ENCODE measurements around the gene BRIP1.
"Not testable (repeated sequence)": the region's sequence is repeated elsewhere in the genome, so short reads cannot be mapped to it uniquely, and the experiment has no call there.

Gene BRIP1

DNA sequence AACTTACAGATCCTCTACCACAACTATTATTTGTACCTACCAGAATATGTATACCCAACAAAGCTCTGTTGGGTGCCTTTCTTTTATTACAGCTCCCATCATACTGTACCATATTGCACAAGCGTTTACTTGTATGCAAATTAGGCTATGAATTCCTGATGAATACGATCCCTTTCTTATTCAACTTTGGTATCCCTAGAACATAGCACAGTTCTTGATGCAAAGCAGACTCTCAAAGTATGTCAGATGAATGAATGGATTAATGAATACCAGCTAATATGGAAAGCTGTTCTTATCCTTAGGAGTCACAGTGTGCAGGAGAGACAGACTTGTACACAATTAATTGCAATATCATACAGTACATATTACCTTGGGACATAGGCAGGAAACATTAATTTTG lies 192.6 kb downstream of the BRIP1 start:
- no peak for DNase-seq (ENCODE audit: low read depth in 2 of 3, low spot score in 2 of 3)

DNA sequence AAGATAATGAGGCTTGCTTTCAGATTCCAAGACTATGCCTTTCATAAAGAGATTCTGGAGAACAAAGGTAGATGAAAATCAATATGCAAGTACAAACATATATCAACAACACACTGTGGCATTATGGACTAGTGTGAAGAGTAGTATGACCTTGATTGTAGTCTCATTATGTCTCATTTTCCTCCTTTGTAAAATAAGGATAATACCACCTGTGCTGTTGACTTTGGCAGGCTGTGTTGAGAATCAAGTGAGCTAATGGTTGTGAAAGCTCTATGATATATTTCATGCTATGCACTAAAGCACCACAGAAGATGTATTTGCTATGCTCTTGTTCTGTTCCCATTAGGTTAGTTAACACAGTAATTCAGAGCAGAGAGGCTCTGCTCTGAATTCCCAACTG lies 193.8 kb downstream of the BRIP1 start:
- DNase-seq (ENCODE audit: low read depth in 2 of 3, low spot score in 2 of 3), result no peak

DNA sequence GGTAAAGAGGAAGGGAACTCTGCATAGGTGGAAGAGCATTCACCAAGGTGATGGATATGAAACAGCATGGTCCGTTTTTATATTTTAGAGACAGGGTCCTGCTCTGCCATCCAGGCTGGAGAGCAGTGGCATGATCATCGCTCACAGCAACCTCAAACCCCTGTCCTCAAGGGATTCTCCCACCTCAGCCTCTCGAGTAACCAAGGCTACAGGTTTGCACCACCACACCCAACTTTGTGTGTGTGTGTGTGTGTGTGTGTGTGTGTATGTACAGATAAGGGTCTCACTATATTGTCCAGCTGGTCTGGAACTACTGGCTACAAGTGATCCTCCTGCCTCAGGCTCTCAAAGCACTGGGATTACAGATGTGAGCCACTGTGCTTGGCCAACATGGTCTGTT lies 194.8 kb downstream of the BRIP1 start:
- DNase-seq (ENCODE audit: low read depth in 2 of 3, low spot score in 2 of 3), result no peak

DNA sequence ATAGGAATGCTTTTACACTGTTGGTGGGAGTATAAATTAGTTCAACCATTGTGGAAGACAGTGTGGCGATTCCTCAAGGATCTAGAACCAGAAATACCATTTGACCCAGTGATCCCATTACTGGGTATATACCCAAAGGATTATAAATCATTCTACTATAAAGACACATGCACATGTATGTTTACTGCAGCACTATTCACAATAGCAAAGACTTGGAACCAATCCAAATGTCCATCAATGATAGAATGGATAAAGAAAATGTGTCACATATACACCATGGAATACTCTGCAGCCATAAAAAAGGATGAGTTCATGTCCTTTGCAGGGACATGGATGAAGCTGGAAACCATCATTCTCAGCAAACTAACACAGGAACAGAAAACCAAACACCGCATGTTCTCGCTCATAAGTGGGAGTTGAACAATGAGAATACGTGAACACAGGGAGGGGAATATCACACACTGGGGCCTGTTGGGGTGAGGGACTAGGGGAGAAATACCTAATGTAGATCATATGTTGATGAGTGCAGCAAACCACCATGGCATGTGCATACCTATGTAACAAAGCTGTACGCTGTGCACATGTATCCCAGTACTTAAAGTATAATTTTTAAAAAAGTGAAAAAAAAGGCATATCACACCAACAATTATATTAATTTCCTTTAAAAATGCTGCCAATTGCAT lies 196.8 kb downstream of the BRIP1 start:
- not testable (repeated sequence) for DNase-seq (ENCODE audit: low read depth in 2 of 3, low spot score in 2 of 3)

DNA sequence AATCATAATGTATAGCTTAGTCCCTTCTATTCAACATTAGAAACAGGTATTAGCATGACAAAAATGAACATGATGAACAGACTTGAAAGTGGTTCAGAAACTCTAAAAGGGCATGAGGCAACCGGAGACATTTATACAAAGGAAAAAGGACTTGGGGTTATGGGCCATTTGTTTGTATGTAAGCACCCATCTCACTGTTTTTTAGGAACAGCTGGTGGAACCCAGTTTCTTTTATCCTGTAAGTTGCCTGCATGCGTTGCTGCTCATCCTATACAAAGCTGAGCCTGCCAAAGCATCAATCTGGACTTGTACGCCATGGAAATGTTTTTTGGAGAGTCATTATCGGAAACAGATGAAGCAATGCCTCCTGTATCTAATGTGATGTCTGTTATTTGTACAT lies 200.0 kb downstream of the BRIP1 start:
- DNase-seq (ENCODE audit: low read depth in 2 of 3, low spot score in 2 of 3), result no peak

DNA sequence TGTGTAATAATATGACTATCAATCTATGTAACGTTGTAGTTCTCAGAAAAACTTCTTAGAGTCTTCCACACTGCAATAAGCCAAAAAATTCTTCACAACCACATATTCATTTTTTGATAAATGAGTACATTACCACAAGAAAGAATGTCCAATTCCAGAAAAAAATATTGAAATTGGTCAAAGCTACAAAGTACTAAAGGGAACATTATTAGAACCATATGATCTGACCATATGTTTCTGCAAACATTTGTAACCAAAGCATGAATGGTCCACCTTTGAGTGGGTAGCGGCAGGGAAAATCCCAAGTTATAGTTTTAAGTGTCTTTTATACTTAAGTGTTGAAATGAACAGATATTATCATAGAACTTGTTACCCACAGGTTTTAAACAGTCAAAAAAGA lies 200.6 kb downstream of the BRIP1 start:
- DNase-seq (ENCODE audit: low read depth in 2 of 3, low spot score in 2 of 3), result no peak

DNA sequence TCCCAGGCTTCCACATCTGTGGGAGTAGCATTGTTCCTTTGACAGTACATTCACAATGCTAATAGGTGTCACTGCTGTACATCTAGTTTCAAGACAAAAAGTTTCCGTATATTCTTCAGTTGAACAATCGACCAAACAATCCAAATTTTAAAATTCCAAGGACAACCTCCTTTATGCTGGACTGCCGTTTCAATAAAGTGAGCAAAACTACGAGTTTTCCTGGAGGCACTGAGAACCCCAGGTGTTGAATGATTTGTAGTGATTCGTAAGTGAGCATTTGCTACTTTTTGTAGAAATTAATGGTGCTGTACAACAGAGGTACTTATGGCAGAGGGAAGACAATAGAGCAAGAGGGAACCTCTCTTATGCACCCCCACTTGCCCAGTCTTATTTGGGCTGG lies 201.1 kb downstream of the BRIP1 start:
- no peak for DNase-seq (ENCODE audit: low read depth in 2 of 3, low spot score in 2 of 3)

DNA sequence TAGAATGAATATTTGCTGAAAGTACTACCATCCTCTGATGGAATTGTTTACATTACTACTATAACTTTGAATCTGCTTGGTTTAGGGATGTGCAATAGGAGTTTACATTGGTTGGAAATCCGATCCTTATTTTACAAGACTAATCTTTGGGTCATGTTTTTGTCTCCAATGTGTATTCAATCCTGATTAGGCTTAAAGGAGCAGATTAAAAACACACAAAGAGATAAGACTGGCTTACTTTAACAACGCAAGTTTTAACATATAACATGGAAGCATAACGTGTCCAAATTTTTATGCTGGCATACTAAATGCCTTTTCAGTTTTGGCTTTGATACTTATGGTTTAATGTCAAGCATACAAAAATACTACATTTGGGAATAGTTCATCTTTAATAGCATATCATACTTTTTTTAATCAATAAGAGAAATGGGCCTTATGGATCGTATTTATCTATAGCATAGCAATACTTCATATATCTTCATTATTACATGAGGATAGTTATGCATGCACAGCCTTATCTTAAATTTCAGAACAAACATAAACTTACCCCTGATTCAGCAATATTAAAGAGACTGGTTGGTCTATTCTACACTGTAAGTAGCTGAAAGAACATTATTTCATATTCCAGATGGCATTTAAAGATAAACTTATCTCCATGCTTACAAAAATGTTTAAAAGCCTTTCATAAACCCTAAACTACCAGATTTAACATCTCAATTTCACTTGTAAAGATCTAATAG lies 202.4 kb downstream of the BRIP1 start:
- DNase-seq (ENCODE audit: low read depth in 2 of 3, low spot score in 2 of 3), result no peak

DNA sequence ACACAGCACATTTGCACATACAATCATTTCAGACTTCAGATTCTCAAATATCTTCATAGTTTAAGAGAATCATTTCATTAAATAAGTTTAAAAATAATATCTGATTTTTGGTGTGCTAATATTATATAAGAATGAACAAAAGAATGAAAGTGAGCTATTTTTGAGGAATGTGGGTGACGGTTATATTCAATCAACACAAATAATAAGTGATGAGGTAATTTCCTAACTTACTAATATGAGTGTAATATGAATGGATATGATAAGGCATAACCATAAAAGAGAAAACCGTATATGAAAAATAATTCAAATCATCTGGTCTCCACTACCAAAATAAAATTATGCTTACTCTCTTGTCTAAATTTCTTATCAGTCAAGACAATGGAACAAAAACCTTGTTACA lies 203.9 kb downstream of the BRIP1 start:
- DNase-seq (ENCODE audit: low read depth in 2 of 3, low spot score in 2 of 3), result no peak

DNA sequence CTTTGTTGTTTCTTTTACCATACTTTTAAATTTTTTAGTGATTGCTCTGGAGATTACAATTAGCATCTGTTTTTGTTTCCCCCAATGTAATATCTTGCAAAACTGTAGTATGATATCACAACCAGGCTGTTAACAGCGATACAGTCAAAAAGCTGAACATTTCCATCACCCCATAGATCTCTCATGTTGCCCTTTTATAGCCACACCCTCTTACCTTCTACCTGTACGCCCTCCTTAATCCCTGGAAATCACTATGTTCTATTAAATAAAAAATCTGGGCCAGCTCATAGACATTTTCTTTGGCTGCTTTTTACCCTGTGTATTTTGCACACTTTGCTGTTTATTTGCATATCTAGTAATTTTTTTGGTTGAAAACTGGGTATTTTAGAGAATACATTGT lies 205.1 kb downstream of the BRIP1 start:
- no peak for DNase-seq (ENCODE audit: low read depth in 2 of 3, low spot score in 2 of 3)

DNA sequence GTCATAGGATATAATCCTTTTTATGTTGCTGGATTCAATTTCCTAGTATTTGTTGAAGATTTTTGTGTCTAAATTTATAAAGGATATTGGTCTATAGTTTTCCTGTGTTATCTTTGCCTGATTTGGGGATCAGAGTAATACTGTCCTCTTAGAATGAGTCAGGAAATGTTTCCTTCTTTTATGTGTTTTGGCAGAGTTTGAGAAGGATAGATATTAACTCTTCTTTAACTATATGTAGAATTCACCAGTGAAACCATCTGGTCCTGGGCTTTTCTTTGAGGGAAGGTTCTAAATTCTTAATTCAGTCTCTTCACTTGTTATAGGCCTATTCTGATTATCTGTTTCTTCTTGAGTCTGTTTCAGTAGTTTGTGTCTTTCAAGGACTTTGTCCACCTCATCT lies 206.0 kb downstream of the BRIP1 start:
- DNase-seq (ENCODE audit: low read depth in 2 of 3, low spot score in 2 of 3), result no peak

DNA sequence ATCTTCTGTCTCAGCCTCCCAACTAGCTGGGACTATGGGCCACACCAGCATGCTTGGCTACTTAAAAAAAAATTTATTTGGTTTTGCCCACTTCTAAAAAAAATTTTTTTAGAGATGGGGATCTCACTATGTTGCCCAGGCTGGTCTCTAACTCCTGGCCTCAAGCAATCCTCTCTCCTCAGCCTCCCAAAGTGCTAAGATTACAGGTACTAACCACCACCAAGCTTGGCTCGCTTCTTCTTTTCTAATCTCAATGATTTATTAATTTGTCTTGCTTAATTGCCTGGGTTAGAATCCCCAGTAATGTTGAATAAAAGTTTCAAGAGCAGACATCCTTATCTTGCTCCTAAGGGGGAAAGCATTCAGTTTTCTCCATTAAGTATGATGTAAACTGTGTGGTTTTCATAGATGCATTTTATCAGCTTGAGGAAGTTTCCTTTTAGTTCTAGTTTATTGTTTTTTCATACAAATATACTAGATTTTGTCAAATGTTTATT lies 206.6 kb downstream of the BRIP1 start:
- DNase-seq (ENCODE audit: low read depth in 2 of 3, low spot score in 2 of 3), result no peak

DNA sequence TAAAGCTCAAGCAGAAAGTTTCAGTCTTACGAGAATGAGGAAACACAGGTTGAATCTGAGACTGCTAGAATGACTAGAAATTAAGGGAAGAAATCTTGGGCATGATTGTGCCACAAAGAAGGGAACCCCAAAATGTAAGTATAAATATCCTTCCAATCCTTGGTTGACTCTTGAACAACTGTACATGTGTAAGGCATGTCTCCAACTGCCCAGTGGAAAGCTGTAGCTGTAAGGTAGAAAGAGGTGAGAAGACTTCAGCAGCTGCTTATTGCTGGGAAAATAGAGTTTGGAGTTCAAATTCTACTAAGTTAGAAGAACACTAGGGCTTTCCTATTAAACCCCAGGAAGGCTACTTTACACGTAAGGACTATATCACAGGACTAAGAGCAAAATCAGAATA lies 212.6 kb downstream of the BRIP1 start:
- DNase-seq (ENCODE audit: low read depth in 2 of 3, low spot score in 2 of 3), result no peak

DNA sequence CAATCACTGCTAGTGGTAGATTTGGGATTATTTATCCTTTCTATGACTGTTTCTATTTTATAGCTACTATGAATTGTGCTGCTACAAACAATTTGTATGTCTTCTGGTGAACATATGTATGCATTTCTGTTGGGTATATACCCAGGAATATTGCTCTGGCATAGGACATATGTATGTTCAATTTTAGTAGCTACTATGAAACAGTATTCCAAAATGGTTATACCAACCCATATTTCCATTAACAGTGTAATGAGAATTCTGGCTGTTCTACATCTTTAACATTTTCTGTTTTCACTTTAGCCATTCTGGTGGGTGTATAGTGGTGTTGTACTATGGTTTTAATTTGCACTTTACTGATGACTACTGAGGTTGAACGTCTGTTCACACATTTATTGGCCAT lies 214.7 kb downstream of the BRIP1 start:
- no peak for DNase-seq (ENCODE audit: low read depth in 2 of 3, low spot score in 2 of 3)

DNA sequence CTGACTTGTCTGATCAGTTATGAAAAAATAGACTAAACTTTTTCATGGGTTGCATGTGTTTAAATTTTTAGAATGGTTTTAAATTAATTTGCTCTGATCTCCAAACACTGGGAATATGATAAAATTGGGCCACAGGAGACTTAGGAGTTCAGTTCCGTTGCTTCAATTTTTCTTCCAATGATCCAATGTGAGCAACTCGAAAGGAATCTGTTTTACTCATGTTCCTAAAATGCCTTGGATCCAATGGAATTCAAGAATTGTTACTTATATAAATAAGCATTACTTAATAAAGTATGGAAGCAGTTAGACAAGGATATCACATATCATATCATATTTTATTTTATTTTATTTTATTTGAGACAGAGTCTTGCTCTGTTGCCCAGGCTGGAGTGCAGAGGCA lies 216.3 kb downstream of the BRIP1 start:
- no peak for DNase-seq (ENCODE audit: low read depth in 2 of 3, low spot score in 2 of 3)

DNA sequence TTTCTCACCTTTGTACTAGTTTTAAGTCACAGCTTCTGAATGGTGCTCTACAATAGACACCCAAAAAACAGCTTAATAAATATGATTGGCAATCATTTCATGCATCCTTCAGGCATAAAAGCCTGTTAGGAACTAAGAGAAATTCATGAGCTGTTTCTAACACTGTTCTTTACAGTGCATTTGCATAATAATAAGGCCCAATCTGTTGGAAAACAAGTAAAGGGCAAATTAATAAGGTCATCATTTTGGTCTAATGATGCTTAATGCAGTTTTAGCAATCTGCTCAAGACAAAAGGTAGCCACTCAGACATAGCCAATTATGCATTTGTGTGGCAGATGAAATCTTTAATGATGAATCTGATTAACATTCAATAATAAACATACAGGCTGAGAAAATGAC lies 216.8 kb downstream of the BRIP1 start:
- no peak for DNase-seq (ENCODE audit: low read depth in 2 of 3, low spot score in 2 of 3)

DNA sequence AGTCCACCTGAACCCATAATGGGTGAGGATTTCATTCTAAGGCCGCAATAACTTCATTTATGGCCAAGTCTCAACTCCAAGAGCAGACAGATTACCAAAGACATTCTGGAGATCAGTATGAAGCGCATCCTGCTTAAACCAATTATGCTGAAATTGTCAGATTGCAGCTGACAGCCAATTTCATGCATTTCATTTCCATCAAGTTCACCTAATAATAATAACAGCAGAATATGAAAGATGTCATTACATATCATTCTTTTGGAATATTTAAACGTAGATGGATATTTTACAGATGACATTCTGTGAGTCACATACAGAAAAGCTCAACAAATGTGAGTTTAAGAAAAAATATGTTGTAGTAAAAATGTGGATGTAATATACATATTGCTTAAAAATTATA lies 217.4 kb downstream of the BRIP1 start:
- DNase-seq (ENCODE audit: low read depth in 2 of 3, low spot score in 2 of 3), result no peak

DNA sequence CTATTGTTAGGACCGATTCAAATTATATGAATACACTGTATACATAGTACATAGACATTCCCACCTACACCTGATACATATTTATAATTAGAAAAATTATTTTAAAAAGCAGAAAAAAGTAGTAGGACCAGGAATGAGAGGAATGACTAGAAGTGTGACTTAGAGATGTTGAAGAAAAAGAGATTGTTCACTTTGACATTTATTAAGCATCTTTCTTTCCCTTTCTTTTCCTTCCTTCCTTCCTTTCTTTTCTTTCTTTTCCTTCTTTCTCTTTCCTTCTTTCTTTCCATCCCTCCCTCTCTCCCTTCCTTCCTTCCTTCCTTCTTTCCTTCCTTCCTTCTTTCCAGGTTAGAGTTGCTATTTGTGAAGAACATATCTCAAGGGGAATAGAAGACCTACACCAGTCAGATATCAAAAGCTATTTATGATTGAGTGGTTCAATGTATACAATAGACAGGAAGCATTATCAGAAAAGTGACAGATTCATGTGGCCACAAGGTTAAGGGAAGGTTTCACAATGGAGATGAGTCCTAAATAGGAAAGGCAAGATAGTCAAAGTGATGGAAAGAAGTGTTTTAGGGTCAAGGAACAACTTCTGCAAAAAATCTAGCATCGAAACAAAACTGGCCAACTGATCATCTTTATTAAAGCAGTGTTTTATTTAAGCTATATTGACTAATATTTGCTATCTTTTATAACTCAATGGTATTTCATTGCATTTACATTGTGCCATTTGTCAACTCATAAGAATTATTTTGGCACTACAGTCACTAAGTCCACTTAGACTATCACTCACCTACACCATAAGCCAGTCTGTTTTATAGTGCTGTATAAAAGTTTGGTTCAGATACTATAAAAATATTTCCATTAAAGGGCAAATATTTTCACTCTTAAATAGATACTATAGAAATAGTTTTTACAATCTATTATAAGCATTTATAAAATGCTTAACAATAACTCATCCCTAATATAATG lies 218.2 kb downstream of the BRIP1 start:
- no peak for DNase-seq (ENCODE audit: low read depth in 2 of 3, low spot score in 2 of 3)

DNA sequence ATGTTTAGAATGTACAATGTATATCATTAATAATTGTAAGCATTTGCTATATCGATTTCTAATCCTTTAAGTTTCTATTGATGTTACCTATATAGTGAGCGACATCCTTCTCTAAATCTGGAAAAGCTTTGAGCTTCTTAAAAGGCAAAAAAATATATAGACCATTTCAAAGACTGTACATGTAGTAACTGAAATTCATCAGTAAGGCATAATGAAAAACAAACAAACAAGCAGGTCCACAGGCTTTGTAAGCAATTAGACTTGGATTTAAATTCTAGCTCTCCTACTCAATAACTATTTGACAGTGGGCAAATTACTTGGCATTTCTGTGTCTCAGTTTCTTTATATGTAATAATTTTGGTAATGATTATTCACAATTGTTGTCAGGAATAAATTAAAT lies 220.6 kb downstream of the BRIP1 start:
- no peak for DNase-seq (ENCODE audit: low read depth in 2 of 3, low spot score in 2 of 3)

DNA sequence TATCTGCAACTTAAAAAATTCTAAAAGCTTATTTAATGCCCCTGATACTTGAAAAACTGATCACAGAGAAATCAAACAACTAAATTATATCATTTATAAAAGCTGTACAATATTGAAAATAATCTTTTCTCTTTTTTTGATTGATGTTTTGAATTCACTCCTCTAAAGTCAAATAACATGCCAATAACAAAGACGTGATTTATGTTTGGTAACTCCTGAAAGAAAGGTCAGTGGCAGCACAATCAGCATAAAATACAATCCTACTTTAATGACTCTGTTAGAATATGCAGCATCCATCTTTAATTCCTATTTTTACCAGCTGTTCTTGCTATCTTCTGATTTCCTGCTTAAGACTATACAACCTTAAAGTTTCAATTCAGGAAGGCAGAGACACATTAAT lies 221.6 kb downstream of the BRIP1 start:
- no peak for DNase-seq (ENCODE audit: low read depth in 2 of 3, low spot score in 2 of 3)

DNA sequence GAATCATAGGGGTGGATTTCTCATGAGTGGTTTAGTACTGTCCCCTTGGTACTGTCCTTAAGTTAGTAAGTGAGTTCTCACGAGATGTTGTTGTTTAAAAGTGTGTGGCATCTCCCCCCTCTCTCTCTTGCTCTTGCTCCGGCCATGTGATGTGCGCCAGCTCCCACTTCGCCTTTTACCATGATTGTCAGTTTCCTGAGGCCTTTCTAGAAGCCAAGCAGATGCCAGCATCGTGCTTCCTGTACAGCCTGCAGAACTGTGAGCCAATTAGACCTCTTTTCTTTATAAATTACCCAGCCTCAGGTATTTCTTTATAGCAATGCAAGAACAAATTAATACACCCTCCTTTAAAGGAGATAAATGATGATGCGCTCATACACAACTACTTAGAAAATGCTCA lies 222.2 kb downstream of the BRIP1 start:
- no peak for DNase-seq (ENCODE audit: low read depth in 2 of 3, low spot score in 2 of 3)

DNA sequence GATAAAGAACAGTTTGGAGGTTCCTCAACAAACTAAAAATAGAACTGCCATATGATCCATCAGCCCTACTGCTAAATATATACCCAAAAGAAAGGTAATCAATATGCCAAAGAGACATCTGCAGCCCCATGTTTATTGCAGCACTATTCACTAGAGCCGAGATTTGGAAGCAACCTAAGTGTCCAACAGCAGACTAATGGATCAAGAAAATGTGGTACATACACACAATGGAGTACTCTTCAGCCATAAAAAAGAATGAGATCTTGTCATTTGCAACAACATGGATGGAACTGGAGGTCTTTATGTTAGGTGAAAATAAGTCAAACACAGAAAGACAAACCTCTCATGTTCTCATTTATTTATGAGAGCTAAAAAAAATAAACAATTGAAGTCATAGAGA lies 223.5 kb downstream of the BRIP1 start:
- DNase-seq (ENCODE audit: low read depth in 2 of 3, low spot score in 2 of 3), result no peak

Measured in activated CD8-positive, alpha-beta memory T cell treated with anti-CD3 and anti-CD28 coated beads for 48 hours (primary cell).